ENCODE data around the gene CES3.
"Not testable (repeated sequence)": the region's sequence is repeated elsewhere in the genome, so short reads cannot be mapped to it uniquely, and the experiment has no call there.

- not testable (repeated sequence) for TF ChIP-seq CTCF (IDR thresholded peaks at IDR 0.05; ENCODE audit: extremely low read depth in 1 of 2, insufficient read depth in 1 of 2, low read depth in 1 of 2, low read length in 2 of 2); POLR2A (IDR thresholded peaks at IDR 0.05; ENCODE audit: low read depth, low read length)
Measured at GRCh38 chr16:66956154-66956457, 5.0 kb upstream of the CES3 start.

Measured in endothelial cell of umbilical vein (primary cell).